Caco-2 (cell line): ENCODE results near the gene PALB2. TPM values are rescaled to one million over a fixed set of nuclear protein-coding genes. Genes with fewer than 3 reads are reported as not detected.

Experiments
- Bru-seq: library from RNA; stranded (reverse); fragments of 400-500 nt; gene quantifications from one replicate; lab custom pipeline; 2021; lab: Mats Ljungman, UMichigan
- BruChase-seq, 2 experiments: library from RNA; stranded (reverse); fragments of 400-500 nt; gene quantifications; one replicate each; lab custom pipeline; 2021; lab: Mats Ljungman, UMichigan
- BruUV-seq: library from RNA; stranded (reverse); fragments of 400-500 nt; replicated peaks from 2 replicates; lab custom pipeline; 2021; lab: Mats Ljungman, UMichigan
- CTCF ChIA-PET: fragments of 300-600 bp; sonication (Branson Sonifier 250); formaldehyde crosslinking; loops from one replicate; lab custom pipeline; 2022; ENCODE audit warnings: antibody characterized with exemption; lab: Charles Lee
- POLR2A ChIA-PET: fragments of 300-600 bp; sonication (Branson Sonifier 250); formaldehyde crosslinking; loops from one replicate; lab custom pipeline; 2022; ENCODE audit warnings: antibody characterized with exemption; lab: Charles Lee
- DNase-seq, 2 experiments: peaks; one replicate each; pipeline versions ENCODE4 v3.0.0 to v3.0.0-alpha.2; 2020 to 2022
- H3K27me3 ChIP-seq: replicated peaks from 2 replicates; pipeline ENCODE4 v1.6.0; 2011; ENCODE audit warnings: low read length; ENCODE audit not compliant: control insufficient read depth, insufficient read depth
- H3K36me3 ChIP-seq: 2 replicates; pipeline ENCODE4 v1.5.1; 2011; ENCODE audit warnings: low read length; ENCODE audit not compliant: control insufficient read depth, insufficient read depth
- H3K4me1 ChIP-seq: fragments of 250-450 bp; sonication (Bioruptor Pico); 2 replicates; pipeline ENCODE4 v1.5.1; 2020; ENCODE audit warnings: mild to moderate bottlenecking
- H3K4me3 ChIP-seq: 2 replicates; pipeline ENCODE4 v1.5.1; 2011; ENCODE audit warnings: low read depth, mild to moderate bottlenecking, control low read depth, low read length
- H3K9me3 ChIP-seq: fragments of 250-450 bp; sonication (Bioruptor Pico); 2 replicates; pipeline ENCODE4 v1.5.1; 2020; ENCODE audit warnings: mild to moderate bottlenecking, moderate library complexity
- H3K27ac Mint-ChIP-seq: one replicate; pipeline ENCODE4 v1.8.0; 2022; ENCODE audit warnings: mixed read lengths; ENCODE audit not compliant: unreplicated experiment
- H3K27me3 Mint-ChIP-seq: one replicate; pipeline ENCODE4 v1.8.0; 2022; ENCODE audit warnings: mixed read lengths; ENCODE audit not compliant: insufficient read depth, unreplicated experiment
- H3K36me3 Mint-ChIP-seq: one replicate; pipeline ENCODE4 v1.8.0; 2022; ENCODE audit warnings: mild to moderate bottlenecking, mixed read lengths; ENCODE audit not compliant: insufficient read depth, unreplicated experiment
- H3K4me1 Mint-ChIP-seq: one replicate; pipeline ENCODE4 v1.8.0; 2022; ENCODE audit warnings: low read depth, mixed read lengths; ENCODE audit not compliant: unreplicated experiment
- H3K4me3 Mint-ChIP-seq: one replicate; pipeline ENCODE4 v1.8.0; 2022; ENCODE audit warnings: mild to moderate bottlenecking, moderate library complexity, mixed read lengths; ENCODE audit not compliant: unreplicated experiment
- H3K9me3 Mint-ChIP-seq: one replicate; pipeline ENCODE4 v1.8.0; 2022; ENCODE audit warnings: mixed read lengths; ENCODE audit not compliant: unreplicated experiment
- CTCF ChIP-seq, 2 experiments: fragments of 200-600 bp in 1 of 2; IDR thresholded peaks; 1 replicate in 1 of 2; 2 replicates in 1 of 2; pipeline versions ENCODE4 v1.5.1 to v1.8.0; 2011 to 2022; ENCODE audit warnings: antibody characterized with exemption in 1 of 2, control low read depth in 1 of 2, inconsistent platforms in 1 of 2, low read depth in 1 of 2, low read length in 1 of 2, mild to moderate bottlenecking in 1 of 2, moderate library complexity in 1 of 2; ENCODE audit not compliant: insufficient read depth in 1 of 2, severe bottlenecking in 1 of 2, unreplicated experiment in 1 of 2
- intact Hi-C: fragments of 100-400 bp; cut with micrococcal nuclease; formaldehyde crosslinking; loops from one replicate; pipeline ENCODE4 v1.10.0; 2022; ENCODE audit not compliant: unreplicated experiment
- long read RNA-seq: library from polyadenylated mRNA; stranded (forward); transcript quantifications from one replicate; pipeline ENCODE4 v2.0.0, GENCODE V29; 2022
- total RNA-seq: library from RNA; stranded (reverse); gene quantifications from 2 replicates; pipeline ENCODE4 v1.2.3, GENCODE V29; 2022

The PALB2 gene
- total RNA-seq (19.4 and 20.5 TPM in 2 replicates), Bru-seq, nascent RNA (percentile 71 among the genes with signal in this experiment), BruChase-seq, experiment 1, labeled RNA remaining after a 2-hour chase (percentile 78 among the genes with signal in this experiment), BruChase-seq, experiment 2, labeled RNA remaining after a 6-hour chase (percentile 65 among the genes with signal in this experiment)
- long read RNA-seq, full-length matches to known transcripts = 11 of 16 reads
- long read RNA-seq, partial matches to known transcripts = 1 of 16 reads
- long read RNA-seq, other reads (novel, unspliced or antisense) = 4 of 16 reads

DNA sequence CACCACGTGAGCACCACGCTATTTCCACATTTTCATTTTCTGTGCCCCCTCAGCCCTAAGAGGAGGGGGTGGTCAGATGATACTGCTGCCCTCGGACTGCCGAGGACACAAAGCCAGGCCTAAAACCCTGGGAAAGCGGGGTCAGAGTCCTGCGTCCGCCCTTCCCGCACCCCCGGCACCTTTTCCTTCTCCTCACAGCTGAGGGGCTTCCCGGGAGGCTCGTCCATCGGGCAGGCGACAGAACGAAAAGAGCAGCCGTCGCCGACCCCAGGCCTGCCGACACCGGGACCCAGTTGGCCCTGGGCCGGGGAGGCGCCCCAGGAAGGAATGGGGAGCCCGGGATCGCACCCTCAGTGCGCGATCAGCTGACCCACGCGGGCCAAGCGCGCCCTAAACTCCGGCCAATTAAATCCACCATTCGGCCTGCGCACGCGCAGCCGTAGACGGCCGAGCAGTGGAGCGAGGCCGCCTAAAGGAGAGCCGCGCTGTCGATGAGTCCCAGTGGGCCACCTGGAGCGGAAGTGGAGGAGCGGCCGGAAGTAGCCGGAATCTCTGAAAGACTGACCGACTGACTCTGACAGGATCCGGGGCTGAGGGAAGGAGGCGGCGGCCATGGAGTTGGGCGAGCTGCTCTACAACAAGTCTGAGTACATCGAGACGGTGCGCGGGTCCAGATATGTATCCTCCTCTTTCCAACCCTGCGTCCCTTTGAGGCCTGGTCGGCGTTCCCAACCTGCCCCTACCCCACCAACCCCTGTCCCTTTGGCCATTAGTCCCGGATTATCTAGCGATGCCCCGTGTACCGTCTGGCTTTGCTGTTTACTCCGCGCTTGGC is at the start of gene PALB2, which contains the start of gene DCTN5:
Gene PALB2, minus strand, starts transcription at position 380 of the 835 bp plus-strand sequence. Its CDS starts 153 bp downstream, at position 227.
Gene DCTN5, plus strand, starts transcription at position 536 of the 835 bp plus-strand sequence. Its CDS starts 77 bp downstream, at position 613.
- Histone ChIP-seq H3K9me3 (no peaks in the 10 kb centered on the region), H3K36me3 (no peaks in the 10 kb centered on the region), H3K27me3 (no peaks in the 10 kb centered on the region), H3K4me3 (peak within 1 kb of the TSS; percentile 99), H3K4me1 (no peaks in the 10 kb centered on the region)
- peak within 1 kb of the TSS; percentile 96 for H3K4me3 Mint-ChIP-seq
- no peak for TF ChIP-seq CTCF (IDR thresholded peaks at IDR 0.05; ENCODE audit: insufficient read depth in 1 of 2, low read depth in 1 of 2, low read length in 1 of 2, severe bottlenecking in 1 of 2, unreplicated experiment in 1 of 2)
- POLR2A ChIA-PET = interaction anchor here (0.7 to 0.9 kb wide), 2 partner anchors 138 to 239 kb away, joined by 3 to 5 read pairs; no protein-coding TSS in a partner anchor
- peak within 1 kb of the TSS; percentile 93 for H3K27ac Mint-ChIP-seq
- H3K36me3 Mint-ChIP-seq = peaks cover 51% of the 10 kb centered on the region
- no peaks in the 10 kb centered on the region for H3K27me3 Mint-ChIP-seq
- DNase-seq = peak; percentile 90 to 93
- BruUV-seq = no TSS peak
- intact Hi-C loops = loop anchor here (1.0 to 5.0 kb wide), 2 partner anchors 36 to 84 kb away; partner anchors contain the start of genes EARS2, PLK1 and UBFD1
- H3K4me1 Mint-ChIP-seq = peaks cover 7% of the 10 kb centered on the region
- no peaks in the 10 kb centered on the region for H3K9me3 Mint-ChIP-seq
- CTCF ChIA-PET = no interaction called here

GRCh38 chr16:23689442-23690187 is 48.5 kb upstream of the PALB2 start:
- ChIA-PET CTCF (interaction anchor here (0.6 to 0.7 kb wide), 2 partner anchors 13 to 819 kb away, joined by 3 to 4 read pairs; no protein-coding TSS in a partner anchor), POLR2A (no interaction called here)
- no peaks in the 10 kb centered on the region for H3K9me3 Mint-ChIP-seq
- no peak overlapping the region for H3K4me3 ChIP-seq
- no peaks in the 10 kb centered on the region for H3K4me1 Mint-ChIP-seq
- peaks cover 11% of the 10 kb centered on the region for H3K36me3 ChIP-seq
- H3K36me3 Mint-ChIP-seq = peaks cover 60% of the 10 kb centered on the region
- intact Hi-C loops = no loop called here
- H3K9me3 ChIP-seq = no peaks in the 10 kb centered on the region
- BruUV-seq = TSS peak; percentile 55
- no peak for DNase-seq
- H3K4me1 ChIP-seq = no peaks in the 10 kb centered on the region
- no peak overlapping the region for H3K4me3 Mint-ChIP-seq
- H3K27me3 Mint-ChIP-seq = no peaks in the 10 kb centered on the region
- no peak overlapping the region for H3K27ac Mint-ChIP-seq
- no peaks in the 10 kb centered on the region for H3K27me3 ChIP-seq
- TF ChIP-seq CTCF (IDR thresholded peaks at IDR 0.05; ENCODE audit: insufficient read depth in 1 of 2, low read depth in 1 of 2, low read length in 1 of 2, severe bottlenecking in 1 of 2, unreplicated experiment in 1 of 2) = no peak
